Mucosa of rectum (tissue), 2 donors: Measurements from ENCODE around the gene ASMTL.
"Not testable (repeated sequence)": the region's sequence is repeated elsewhere in the genome, so short reads cannot be mapped to it uniquely, and the experiment has no call there.

ENCODE experiments used
- H3K27ac ChIP-seq, 2 donors: one replicate each; pipeline ENCODE4 v1.7.0; 2013; ENCODE audit warnings: inconsistent platforms in 2 of 2, low read depth in 2 of 2, low read length in 2 of 2
- H3K27me3 ChIP-seq, 2 donors: one replicate each; pipeline ENCODE4 v1.7.0; 2013; ENCODE audit warnings: low read length in 2 of 2; ENCODE audit not compliant: control insufficient read depth in 2 of 2, insufficient read depth in 2 of 2
- H3K36me3 ChIP-seq, 2 donors: one replicate each; pipeline ENCODE4 v1.7.0; 2013; ENCODE audit warnings: low read length in 2 of 2; ENCODE audit not compliant: control insufficient read depth in 2 of 2, insufficient read depth in 2 of 2
- H3K4me1 ChIP-seq, 2 donors: one replicate each; pipeline ENCODE4 v1.7.0; 2013; ENCODE audit warnings: low read length in 2 of 2, mild to moderate bottlenecking in 1 of 2; ENCODE audit not compliant: control insufficient read depth in 2 of 2, insufficient read depth in 2 of 2
- H3K4me3 ChIP-seq, 2 donors: one replicate each; pipeline ENCODE4 v1.7.0; 2013; ENCODE audit warnings: low read length in 2 of 2
- H3K9ac ChIP-seq, 2 donors: one replicate each; pipeline ENCODE4 v1.7.0; 2013; ENCODE audit warnings: low read length in 2 of 2, low read depth in 1 of 2, mild to moderate bottlenecking in 1 of 2
- H3K9me3 ChIP-seq, 2 donors: one replicate each; pipeline ENCODE4 v1.7.0; 2013; ENCODE audit warnings: low read length in 2 of 2; ENCODE audit not compliant: control insufficient read depth in 2 of 2
- donor health status: healthy.
- donor health status: Normal muscosa, but diverticular disease.

Gene ASMTL

GRCh38 chrX:1455948-1456280 lies 3.2 kb upstream of the ASMTL start:
- Histone ChIP-seq H3K27me3 (no peaks in the 10 kb centered on the region), H3K27ac (no peak overlapping the region), H3K4me3 (no peak overlapping the region), H3K9ac (no peak overlapping the region), H3K36me3 (no peaks in the 10 kb centered on the region), H3K4me1 (peaks cover 5 to 6% of the 10 kb centered on the region in 2 donors), H3K9me3 (no peaks in the 10 kb centered on the region)

GRCh38 chrX:1453951-1454785 lies 1.5 kb upstream of the ASMTL start:
- H3K27ac ChIP-seq, result peak overlapping the region in 1 of 2 donors; percentile 92
- peak overlapping the region in 1 of 2 donors; percentile 51 for H3K4me3 ChIP-seq

GRCh38 chrX:1453395-1453783 lies 680 bp upstream of the ASMTL start:
- peaks cover 5 to 6% of the 10 kb centered on the region in 2 donors for H3K4me1 ChIP-seq
- H3K9ac ChIP-seq, result peak overlapping the region in 1 of 2 donors; percentile 73
- H3K4me3 ChIP-seq, result peak overlapping the region; percentile 70 to 74
- no peaks in the 10 kb centered on the region for H3K27me3 ChIP-seq
- H3K27ac ChIP-seq, result peak overlapping the region; percentile 92 to 96
- no peaks in the 10 kb centered on the region for H3K9me3 ChIP-seq
- no peaks in the 10 kb centered on the region for H3K36me3 ChIP-seq

More at GRCh38 chrX:1453951-1454785, 1.5 kb upstream of the ASMTL start:
- Histone ChIP-seq H3K4me1 (peaks cover 5 to 6% of the 10 kb centered on the region in 2 donors), H3K9me3 (no peaks in the 10 kb centered on the region), H3K9ac (peak overlapping the region in 1 of 2 donors; percentile 47), H3K36me3 (no peaks in the 10 kb centered on the region), H3K27me3 (no peaks in the 10 kb centered on the region)

GRCh38 chrX:1451661-1452515 lies 821 bp downstream of the ASMTL start:
- Histone ChIP-seq H3K4me3 (peak overlapping the region; percentile 80 to 82), H3K9ac (peak overlapping the region; percentile 60 to 79), H3K4me1 (peaks cover 5 to 6% of the 10 kb centered on the region in 2 donors), H3K36me3 (no peaks in the 10 kb centered on the region), H3K9me3 (no peaks in the 10 kb centered on the region), H3K27ac (peak overlapping the region; percentile 79 to 83), H3K27me3 (no peaks in the 10 kb centered on the region)

- Histone ChIP-seq H3K27me3 (no peaks in the 10 kb centered on the region), H3K4me3 (no peak overlapping the region), H3K27ac (no peak overlapping the region), H3K9ac (no peak overlapping the region), H3K9me3 (no peaks in the 10 kb centered on the region), H3K4me1 (peaks cover 5 to 6% of the 10 kb centered on the region in 2 donors), H3K36me3 (no peaks in the 10 kb centered on the region)
These were observed 1.5 kb downstream of the ASMTL start for GRCh38 chrX:1451251-1451660.

GRCh38 chrX:1450361-1451161 lies 2.1 kb downstream of the ASMTL start:
- Histone ChIP-seq H3K9me3 (no peaks in the 10 kb centered on the region), H3K4me3 (no peak overlapping the region), H3K27ac (no peak overlapping the region), H3K4me1 (peaks cover 5 to 6% of the 10 kb centered on the region in 2 donors), H3K9ac (no peak overlapping the region), H3K36me3 (no peaks in the 10 kb centered on the region), H3K27me3 (no peaks in the 10 kb centered on the region)

GRCh38 chrX:1449823-1450149 lies 2.9 kb downstream of the ASMTL start:
- Histone ChIP-seq H3K27ac (no peak overlapping the region), H3K36me3 (peaks cover 0 to 2% of the 10 kb centered on the region in 2 donors), H3K4me1 (peaks cover 5 to 6% of the 10 kb centered on the region in 2 donors), H3K9ac (no peak overlapping the region), H3K4me3 (no peak overlapping the region), H3K27me3 (no peaks in the 10 kb centered on the region), H3K9me3 (no peaks in the 10 kb centered on the region)

GRCh38 chrX:1449036-1449822 lies 3.5 kb downstream of the ASMTL start:
- Histone ChIP-seq H3K9ac (no peak overlapping the region), H3K4me3 (no peak overlapping the region), H3K9me3 (no peaks in the 10 kb centered on the region), H3K27me3 (no peaks in the 10 kb centered on the region), H3K4me1 (peaks cover 5 to 6% of the 10 kb centered on the region in 2 donors), H3K36me3 (peaks cover 0 to 6% of the 10 kb centered on the region in 2 donors), H3K27ac (no peak overlapping the region)

GRCh38 chrX:1448573-1449001 lies 4.1 kb downstream of the ASMTL start:
- H3K4me1 ChIP-seq, H3K27ac ChIP-seq, H3K4me3 ChIP-seq, H3K27me3 ChIP-seq, H3K9me3 ChIP-seq, H3K9ac ChIP-seq, H3K36me3 ChIP-seq: not testable (repeated sequence)
